Left lung (tissue), 10 donors: Measurements from ENCODE around the gene ADAP1. TPM values are rescaled to one million over a fixed set of nuclear protein-coding genes. Genes with fewer than 3 reads are reported as not detected.

Experiments used
- ATAC-seq: fragments of 200-7000 bp; cut with Tn5 transposase; one replicate; pipeline ENCODE4 v1.9.1; 2020; ENCODE audit warnings: moderate library complexity
- DNase-seq, 4 donors: peaks; one replicate each; pipeline ENCODE4 v3.0.0-alpha.2; 2013 to 2020
- H3K27ac ChIP-seq, 2 donors: fragments of 200-600 bp; sonication (generic) in 1 of 2; one replicate each; pipeline versions ENCODE4 v1.5.0 to v1.8.0; 2020 to 2021
- H3K27me3 ChIP-seq, 2 donors: fragments of 200-600 bp; sonication (generic) in 1 of 2; one replicate each; pipeline versions ENCODE4 v1.5.0 to v1.8.0; 2020 to 2021
- H3K36me3 ChIP-seq, 2 donors: fragments of 200-600 bp; sonication (generic) in 1 of 2; one replicate each; pipeline versions ENCODE4 v1.5.0 to v1.8.0; 2020 to 2021
- H3K4me1 ChIP-seq, 2 donors: fragments of 200-600 bp; one replicate each; pipeline ENCODE4 v1.8.0; 2021
- H3K4me3 ChIP-seq, 2 donors: fragments of 200-600 bp; sonication (generic) in 1 of 2; one replicate each; pipeline versions ENCODE4 v1.5.0 to v1.8.0; 2020 to 2021; ENCODE audit warnings: mild to moderate bottlenecking in 1 of 2
- H3K9me3 ChIP-seq, 2 donors: fragments of 200-600 bp; sonication (generic) in 1 of 2; one replicate each; pipeline versions ENCODE4 v1.5.0 to v1.8.0; 2020 to 2021
- intact Hi-C, 2 donors: fragments of 100-400 bp; cut with DNase I; formaldehyde crosslinking; loops; one replicate each; pipeline versions ENCODE4 v1.11.2 to v1.14.2; 2022
- polyA plus RNA-seq, 6 donors: library from polyadenylated mRNA; unstranded; fragments of 120-200 nt; gene quantifications; one replicate each; pipeline ENCODE4 v1.2.1, GENCODE V29; 2013; ENCODE audit not compliant: insufficient read length in 6 of 6
- total RNA-seq, 2 donors: library from RNA; stranded (reverse); fragmentation: NEBNext Ultra II Directional; extraction: Animal tissue kit (Norgen Biotek cat#: 25700); gene quantifications; one replicate each; pipeline ENCODE4 v1.2.1, GENCODE V29; 2021
- TF ChIP-seq, protein P1 (sequence below), 2 donors: fragments of 200-600 bp; sonication (generic) in 1 of 2; IDR thresholded peaks; one replicate each; pipeline versions ENCODE4 v1.5.0 to v1.8.0; 2021; ENCODE audit warnings: antibody characterized with exemption in 2 of 2
- donor health status: DM: no; HTN: yes; CAD: no.
- donor health status: DM: no; HTN: no; CAD: no.

Gene ADAP1
- total and polyA plus RNA-seq, 8 donors = 5.1 to 35.1 (median 8.5) TPM

- DNase-seq = no peak
- no peak for ATAC-seq
- peaks cover 17 to 32% of the 10 kb centered on the region in 2 donors for H3K4me1 ChIP-seq
- TF ChIP-seq, protein P1, sequence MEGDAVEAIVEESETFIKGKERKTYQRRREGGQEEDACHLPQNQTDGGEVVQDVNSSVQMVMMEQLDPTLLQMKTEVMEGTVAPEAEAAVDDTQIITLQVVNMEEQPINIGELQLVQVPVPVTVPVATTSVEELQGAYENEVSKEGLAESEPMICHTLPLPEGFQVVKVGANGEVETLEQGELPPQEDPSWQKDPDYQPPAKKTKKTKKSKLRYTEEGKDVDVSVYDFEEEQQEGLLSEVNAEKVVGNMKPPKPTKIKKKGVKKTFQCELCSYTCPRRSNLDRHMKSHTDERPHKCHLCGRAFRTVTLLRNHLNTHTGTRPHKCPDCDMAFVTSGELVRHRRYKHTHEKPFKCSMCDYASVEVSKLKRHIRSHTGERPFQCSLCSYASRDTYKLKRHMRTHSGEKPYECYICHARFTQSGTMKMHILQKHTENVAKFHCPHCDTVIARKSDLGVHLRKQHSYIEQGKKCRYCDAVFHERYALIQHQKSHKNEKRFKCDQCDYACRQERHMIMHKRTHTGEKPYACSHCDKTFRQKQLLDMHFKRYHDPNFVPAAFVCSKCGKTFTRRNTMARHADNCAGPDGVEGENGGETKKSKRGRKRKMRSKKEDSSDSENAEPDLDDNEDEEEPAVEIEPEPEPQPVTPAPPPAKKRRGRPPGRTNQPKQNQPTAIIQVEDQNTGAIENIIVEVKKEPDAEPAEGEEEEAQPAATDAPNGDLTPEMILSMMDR (IDR thresholded peaks at IDR 0.05) = no peak
- peaks cover 6 to 13% of the 10 kb centered on the region in 2 donors for H3K36me3 ChIP-seq
- peaks cover 0 to 2% of the 10 kb centered on the region in 2 donors for H3K27me3 ChIP-seq
- H3K4me3 ChIP-seq = no peak overlapping the region
- H3K9me3 ChIP-seq = no peaks in the 10 kb centered on the region
- intact Hi-C loops = no loop called here
- H3K27ac ChIP-seq = no peak overlapping the region
These were observed 22.4 kb upstream of the ADAP1 start for GRCh38 chr7:976901-977325.

- ATAC-seq = no peak
- no peaks in the 10 kb centered on the region for H3K27me3 ChIP-seq
- peaks cover 17 to 35% of the 10 kb centered on the region in 2 donors for H3K4me1 ChIP-seq
- H3K4me3 ChIP-seq = peak overlapping the region; percentile 89 to 100
- peak in 1 of 4 donors; percentile 80 for DNase-seq
- no peaks in the 10 kb centered on the region for H3K9me3 ChIP-seq
- peaks cover 6 to 23% of the 10 kb centered on the region in 2 donors for H3K36me3 ChIP-seq
- intact Hi-C loops = no loop called here
- H3K27ac ChIP-seq = peak overlapping the region in 1 of 2 donors; percentile 95
- TF ChIP-seq, protein P1 (IDR thresholded peaks at IDR 0.05) = no peak
These were observed 21.4 kb upstream of the ADAP1 start for GRCh38 chr7:975702-976473.

- H3K4me1 ChIP-seq = peaks cover 17 to 35% of the 10 kb centered on the region in 2 donors
- H3K27ac ChIP-seq = peak within 1 kb of the TSS; percentile 91 to 95
- peak within 1 kb of the TSS; percentile 89 to 100 for H3K4me3 ChIP-seq
- no peaks in the 10 kb centered on the region for H3K9me3 ChIP-seq
- ATAC-seq (peak; percentile 99), DNase-seq (peak; percentile 83 to 97 (median 92))
- intact Hi-C loops = no loop called here
- H3K27me3 ChIP-seq = no peaks in the 10 kb centered on the region
- peaks cover 6 to 31% of the 10 kb centered on the region in 2 donors for H3K36me3 ChIP-seq
- TF ChIP-seq, protein P1 (IDR thresholded peaks at IDR 0.05) = no peak
These were observed 20.6 kb upstream of the ADAP1 start, which contains the start of gene COX19 for GRCh38 chr7:974820-975681. Gene COX19, minus strand, starts transcription at chr7:975549. Its CDS starts 40 bp downstream, at chr7:975509.

DNA sequence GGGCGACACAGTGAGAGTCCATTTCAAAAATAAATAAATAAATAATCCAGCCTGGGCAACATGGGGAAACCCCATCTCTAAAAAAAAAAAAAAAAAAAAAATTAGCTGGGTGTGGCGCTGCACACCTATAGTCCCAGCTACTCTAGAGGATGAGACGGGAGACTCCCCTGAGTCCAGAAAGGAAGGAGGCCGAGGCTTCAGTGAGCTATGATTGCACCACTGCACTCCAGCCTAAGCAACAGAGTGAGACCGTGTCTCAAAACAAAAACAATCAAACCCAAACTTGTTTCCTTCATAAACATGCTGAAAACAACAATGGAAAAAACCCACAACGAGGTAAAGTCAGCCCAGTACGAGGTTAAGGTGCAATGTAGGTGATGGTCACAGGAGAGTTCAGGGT, 19.7 kb upstream of the ADAP1 start:
- H3K9me3 ChIP-seq = no peaks in the 10 kb centered on the region
- H3K4me1 ChIP-seq = peaks cover 17 to 38% of the 10 kb centered on the region in 2 donors
- intact Hi-C loops = no loop called here
- H3K4me3 ChIP-seq = peak overlapping the region; percentile 89 to 100
- H3K27me3 ChIP-seq = no peaks in the 10 kb centered on the region
- ATAC-seq (no peak), DNase-seq (no peak)
- peaks cover 6 to 40% of the 10 kb centered on the region in 2 donors for H3K36me3 ChIP-seq
- peak overlapping the region in 1 of 2 donors; percentile 95 for H3K27ac ChIP-seq
- TF ChIP-seq, protein P1 (IDR thresholded peaks at IDR 0.05) = no peak
